Brain pericyte (primary cell): ENCODE measurements around the gene MINDY3.
A peak's percentile ranks its signal among the peaks of the same experiment; 100 is the strongest.
"Not testable (repeated sequence)": the region's sequence is repeated elsewhere in the genome, so short reads cannot be mapped to it uniquely, and the experiment has no call there.

Experiments
- DNase-seq: peaks from one replicate; pipeline ENCODE4 v3.0.0-alpha.2; 2012; ENCODE audit warnings: low read depth, low spot score

The MINDY3 gene

DNA sequence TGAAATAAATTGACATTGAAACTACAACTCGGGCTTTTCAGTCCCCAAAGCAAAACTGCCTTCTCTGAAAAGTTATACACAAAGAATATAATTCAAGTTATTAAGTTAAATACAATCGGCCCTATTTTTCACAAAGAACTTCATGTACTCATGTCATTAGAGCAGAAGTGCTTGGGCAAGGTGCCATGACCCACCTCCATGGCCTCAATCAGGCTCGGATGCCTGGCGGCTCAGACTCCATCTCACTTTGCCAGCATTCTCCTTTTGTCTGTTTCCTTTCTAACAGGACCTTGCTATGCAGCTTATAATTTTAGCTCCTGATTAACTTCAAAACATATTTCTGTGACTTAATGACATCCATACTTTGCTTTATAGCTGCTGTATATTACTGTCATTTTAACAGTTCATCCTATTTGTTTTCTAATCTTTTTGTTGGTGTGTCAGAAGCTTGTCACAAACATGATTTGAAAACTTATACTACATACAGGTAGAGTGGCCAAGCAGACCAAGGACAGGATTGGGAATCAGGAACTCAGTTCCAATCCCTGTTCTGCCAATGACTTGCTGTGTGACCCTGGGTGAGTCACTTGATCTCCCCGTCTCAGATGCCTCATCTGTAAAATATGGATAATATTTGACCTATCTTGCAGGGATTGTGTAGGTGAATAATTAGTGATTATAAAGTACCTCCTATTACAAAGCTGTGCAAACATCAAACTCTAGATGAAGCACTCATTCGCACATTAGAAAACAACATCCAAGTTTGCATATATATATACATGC is 79.8 kb downstream of the MINDY3 start:
- DNase-seq = no peak

DNA sequence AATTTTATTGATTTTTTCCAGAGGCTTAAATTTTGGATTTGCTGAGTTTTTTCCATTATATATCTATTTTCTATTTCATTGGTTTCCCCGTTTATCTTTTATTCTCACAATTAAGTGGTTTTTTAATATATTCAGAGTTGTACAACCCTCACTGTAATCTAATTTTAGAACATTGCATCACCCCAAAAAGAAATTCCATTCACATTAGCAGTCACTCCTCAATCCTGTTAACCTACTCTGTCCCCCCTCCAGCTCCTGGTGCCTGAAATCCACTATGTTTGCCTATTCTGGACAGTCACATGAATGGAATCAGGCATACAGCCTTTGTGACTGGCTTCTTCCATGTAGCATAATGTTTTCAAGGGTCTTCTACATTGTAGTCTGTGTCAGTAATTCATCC is 84.8 kb downstream of the MINDY3 start:
- DNase-seq = no peak

DNA sequence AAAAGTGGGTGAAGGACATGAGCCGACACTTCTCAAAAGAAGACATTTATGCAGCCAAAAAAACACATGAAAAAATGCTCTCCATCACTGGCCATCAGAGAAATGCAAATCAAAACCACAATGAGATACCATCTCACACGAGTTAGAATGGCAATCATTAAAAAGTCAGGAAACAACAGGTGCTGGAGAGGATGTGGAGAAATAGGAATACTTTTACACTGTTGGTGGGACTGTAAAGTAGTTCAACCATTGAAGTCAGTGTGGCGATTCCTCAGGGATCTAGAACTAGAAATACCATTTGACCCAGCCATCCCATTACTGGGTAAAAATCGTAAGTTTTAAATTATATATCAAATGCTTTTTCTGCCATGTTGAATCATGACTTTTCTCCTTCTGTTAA is 85.8 kb downstream of the MINDY3 start:
- DNase-seq = not testable (repeated sequence)

DNA sequence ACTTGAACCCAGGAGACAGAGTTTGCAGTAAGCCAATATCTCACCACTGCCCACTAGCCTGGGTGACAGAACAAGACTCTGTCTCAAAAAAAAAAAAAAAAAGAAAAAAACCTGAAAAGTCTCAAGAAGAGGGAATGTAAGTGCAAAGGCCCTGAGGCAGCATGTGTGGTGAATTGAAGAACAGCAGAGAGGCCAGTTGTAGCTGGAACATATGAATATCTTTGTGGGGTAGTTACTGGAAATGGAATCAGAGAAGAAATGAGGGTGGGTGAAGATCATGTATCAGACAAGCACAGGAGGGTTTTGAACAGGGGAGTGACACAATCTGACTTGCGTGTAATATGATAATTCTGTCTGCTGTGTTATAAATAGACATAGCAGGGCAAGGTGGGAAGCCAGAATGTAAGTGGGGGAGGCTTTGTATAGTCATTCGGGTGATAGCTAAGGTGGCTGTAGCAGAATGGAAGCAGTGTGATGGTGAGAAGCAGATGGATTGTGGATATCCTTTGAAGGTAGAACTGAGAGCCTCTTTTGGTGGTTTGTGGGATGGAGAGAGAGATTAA is 95.3 kb downstream of the MINDY3 start:
- no peak for DNase-seq

DNA sequence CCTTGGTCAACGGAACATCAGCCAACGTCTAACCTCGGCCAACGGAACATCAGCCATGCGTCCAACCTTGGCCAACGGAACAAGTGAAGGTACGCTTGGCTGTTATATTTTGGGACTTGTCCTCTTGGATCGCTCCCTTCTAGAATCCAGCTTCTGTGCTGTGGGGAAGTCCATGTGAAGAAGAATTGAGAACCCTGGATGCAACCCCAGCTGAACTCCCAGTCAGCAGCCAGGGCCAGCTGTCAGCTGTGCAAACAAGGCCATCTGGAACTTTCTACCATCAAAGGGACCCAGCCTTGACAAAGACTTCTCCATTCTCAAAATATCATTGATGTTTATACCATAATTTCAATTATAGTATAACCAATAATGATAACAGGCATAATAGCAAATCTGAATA is 97.3 kb downstream of the MINDY3 start:
- no peak for DNase-seq

DNA sequence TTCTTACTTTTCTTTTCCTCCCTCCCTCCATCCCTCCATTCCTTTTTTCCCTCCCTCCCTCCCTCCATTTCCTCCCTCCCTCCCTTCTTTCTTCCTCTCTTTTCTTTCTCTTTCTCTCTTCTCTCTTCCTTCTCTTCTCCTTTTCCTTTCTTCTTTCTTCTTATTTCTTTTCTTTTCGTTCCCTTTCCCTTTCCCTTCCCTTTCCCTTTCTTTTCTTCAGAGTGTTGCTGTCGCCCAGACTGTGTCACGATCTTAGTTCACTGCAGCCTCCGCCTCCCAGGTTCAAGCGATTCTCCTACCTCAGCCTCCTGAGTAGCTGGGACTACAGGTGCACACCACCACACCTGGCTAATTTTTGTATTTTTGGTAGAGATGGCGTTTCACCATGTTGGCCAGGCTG is 98.1 kb downstream of the MINDY3 start:
- not testable (repeated sequence) for DNase-seq

DNA sequence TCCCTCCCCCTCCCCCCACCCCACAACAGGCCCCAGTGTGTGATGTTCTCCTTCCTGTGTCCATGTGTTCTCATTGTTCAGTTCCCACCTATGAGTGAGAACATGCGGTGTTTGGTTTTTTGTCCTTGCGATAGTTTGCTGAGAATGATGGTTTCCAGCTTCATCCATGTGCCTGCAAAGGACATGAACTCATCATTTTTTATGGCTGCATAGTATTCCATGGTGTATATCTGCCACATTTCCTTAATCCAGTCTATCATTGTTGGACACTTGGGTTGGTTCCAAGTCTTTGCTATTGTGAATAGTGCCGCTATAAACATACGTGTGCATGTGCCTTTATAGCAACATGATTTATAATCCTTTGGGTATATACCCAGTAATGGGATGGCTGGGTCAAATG is 99.1 kb downstream of the MINDY3 start:
- DNase-seq = not testable (repeated sequence)

DNA sequence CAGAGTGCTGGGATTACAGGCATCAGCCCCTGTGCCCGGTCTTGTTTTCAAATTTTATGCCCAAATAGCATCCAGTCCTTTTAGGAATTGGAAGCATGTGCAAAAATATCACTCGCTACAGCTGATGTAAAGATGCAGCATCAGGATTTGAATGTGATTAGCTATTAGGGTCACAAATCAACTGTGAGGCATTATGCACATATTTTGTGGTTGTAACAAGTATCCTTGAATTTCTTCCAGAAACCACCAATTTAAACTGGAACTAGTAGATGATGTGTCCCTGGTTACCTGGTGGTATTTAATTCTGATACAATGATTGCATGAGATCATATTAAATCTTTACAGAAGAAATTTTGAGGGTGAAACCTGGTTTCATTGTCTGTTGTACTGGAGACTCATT is 99.6 kb downstream of the MINDY3 start:
- DNase-seq = no peak

DNA sequence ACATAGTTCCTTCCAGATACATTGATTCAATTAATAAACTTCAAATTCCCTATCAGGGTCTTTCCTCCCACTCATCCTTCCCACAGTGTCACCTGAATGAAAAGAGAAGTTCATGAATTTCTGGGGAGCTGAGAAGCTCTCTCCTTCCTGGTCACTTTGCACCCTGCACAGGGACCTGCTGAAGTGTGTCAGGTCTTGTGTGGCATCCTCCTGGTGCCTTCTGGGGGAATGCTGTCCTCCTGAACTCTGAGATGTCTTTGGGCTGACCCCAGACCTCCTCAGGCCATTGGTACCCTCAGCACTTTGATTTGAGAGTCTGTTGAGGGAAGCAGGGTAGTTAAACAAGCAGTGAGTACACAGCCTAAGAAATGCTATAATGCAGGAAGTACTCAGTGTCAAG is 101.0 kb downstream of the MINDY3 start:
- no peak for DNase-seq

DNA sequence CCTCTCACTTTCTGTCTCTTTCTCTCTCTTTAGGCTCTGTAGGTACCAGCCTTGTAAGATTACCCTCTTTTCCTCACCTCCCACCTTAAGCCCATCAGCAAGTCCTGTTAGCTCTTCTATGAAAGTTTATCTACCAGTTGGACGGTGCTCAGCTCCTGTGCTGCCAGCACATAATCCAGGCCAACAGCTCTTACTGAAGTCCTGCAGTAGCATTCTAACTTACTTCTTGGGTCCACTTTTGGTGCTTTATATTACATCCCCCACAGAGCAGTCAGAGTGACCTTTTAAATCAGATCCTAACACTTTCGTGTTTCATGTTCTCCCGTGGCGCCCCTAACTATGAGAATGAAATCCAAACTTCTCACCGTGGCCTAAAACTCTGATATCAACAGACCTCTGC is 101.7 kb downstream of the MINDY3 start:
- DNase-seq = no peak

DNA sequence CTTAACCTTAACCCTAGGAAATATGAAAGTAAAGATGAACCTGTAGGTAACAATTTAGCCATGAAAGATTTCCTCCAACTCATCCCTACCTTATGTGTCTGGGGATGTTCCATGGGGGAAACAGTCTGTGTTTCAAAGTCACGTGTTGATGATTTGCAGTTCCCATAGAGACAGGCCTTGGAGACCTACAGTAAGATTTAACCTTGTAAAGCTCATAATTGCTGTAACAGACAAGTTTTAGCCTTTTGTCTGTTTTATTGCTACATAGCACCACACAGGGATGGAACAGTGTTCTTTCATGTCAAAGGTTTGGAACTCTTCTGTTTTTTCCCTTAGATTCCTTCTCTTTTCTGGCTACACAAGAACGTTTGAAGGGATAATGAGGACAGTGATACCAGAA is 105.4 kb downstream of the MINDY3 start:
- no peak for DNase-seq

DNA sequence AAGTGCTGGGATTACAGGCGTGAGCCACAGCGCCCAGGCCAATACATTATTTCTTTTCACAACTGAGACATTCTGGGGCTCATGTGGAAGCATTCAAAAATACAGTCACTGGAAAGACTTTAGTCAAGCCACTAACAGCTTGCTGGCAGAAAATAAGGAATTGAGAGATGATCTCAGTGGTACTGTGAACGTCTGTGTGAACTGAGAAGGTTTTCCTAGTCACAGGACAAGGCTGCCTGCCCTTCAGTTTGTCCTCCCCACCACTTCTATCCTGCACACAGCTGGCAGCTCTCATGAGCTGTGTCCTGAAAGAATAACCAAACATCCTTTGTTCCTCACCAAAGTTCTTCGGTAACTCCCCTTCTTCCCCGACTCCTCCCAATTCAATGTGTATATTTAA is 109.3 kb downstream of the MINDY3 start:
- no peak for DNase-seq

DNA sequence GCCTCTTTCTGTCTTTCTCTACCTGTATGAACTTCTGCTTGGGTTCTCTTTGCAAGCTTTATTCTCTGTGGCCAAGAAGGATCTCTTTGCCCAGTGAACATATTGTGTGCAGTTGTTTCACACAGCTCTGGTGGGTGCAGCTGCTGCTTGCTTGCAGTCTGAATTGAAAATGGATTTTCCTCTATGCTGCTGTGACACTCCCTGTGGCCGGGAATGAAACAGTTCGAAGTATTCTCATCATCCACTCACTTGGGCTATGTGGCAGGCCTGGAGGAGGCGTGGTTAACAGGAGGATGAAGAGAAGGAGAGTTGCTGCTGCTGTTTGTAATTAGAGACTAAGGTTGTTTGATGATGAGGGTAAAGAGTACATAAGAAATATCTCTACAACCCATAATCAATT is 112.2 kb downstream of the MINDY3 start:
- no peak for DNase-seq

DNA sequence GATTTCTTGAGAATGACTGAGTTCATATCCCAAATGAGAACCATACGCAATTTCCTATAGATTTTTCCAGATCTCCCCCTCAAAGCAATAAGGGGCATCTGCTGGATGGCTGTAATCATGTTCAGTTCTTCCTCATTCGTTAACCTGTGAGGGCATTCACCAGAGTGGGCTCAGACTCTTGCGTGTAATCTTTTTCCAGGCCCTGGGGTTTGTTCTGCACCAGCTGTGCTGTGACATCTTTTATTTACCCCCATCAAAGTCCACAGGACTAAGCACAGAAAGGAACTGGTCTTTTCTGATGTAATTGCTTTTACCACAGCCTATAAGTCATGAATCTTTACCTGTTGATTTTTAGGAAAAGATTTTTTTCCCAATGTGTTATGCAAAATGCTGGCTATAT is 112.7 kb downstream of the MINDY3 start:
- DNase-seq = no peak

DNA sequence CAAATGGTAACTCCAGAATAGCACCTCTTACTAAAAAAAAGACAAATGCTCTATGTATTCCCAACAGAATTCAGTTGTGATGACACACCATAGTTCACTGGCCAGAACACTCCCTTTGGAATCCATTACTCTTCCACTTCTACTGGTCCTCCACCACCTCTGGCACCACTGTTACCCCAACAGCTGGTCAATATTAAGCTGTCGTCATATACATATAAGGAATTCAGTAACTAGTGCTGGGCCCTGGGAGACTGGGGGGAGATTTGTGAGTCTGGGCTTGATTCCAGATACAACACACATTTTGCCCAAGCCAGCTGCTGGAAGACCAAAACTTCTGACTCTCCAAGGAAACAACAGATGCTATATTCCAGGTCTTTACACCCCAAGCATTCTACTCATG is 114.6 kb downstream of the MINDY3 start:
- peak; percentile 20 for DNase-seq

DNA sequence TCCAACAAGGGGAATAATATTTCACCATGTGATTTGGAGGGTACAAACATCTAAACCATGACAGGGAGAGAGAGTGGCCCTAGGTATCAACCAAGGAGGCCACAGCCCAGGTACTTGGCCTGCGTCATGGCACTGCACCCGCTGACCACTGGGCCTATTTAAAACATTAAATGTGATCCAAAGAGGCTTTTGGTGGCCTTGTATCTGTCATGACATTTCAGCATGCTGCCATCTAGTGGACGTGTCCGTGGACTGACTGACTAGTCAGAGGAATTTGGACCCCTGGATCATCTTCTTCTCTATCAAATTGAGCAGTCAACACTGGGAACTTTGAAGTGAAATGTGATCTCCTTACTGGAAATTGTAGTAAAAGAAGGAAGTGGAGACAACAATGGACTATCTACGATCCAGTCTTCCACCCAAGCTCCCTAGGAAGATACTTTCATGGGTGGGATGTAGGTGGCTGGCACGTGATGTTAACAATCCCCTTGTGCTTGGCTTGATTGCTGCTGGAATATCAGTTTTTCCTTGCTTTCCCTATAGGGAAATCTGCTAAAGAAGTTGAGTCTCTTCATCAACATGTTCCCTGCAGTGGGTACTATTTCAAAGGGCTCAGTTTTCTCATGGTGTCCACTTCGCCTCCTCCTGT is 116.0 kb downstream of the MINDY3 start:
- DNase-seq = no peak

DNA sequence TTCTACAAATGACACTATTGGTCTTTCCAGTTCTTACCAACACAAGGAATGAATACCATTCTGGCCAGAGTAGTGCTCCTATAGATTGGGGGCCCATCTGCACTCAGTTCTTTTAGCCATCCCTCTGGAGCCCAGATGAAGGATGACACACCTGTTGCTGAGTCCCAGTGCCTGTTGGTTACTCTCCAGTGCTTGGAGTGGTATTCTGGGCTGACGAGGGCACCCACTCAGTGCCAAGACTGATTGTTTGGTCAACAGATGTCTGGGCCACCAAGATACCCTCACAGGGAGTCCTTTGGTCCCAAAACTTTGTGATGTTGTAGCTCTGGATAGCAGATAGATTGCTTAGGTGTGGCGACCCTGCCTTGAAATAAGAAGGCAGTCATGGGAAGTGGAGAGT is 116.9 kb downstream of the MINDY3 start:
- no peak for DNase-seq

DNA sequence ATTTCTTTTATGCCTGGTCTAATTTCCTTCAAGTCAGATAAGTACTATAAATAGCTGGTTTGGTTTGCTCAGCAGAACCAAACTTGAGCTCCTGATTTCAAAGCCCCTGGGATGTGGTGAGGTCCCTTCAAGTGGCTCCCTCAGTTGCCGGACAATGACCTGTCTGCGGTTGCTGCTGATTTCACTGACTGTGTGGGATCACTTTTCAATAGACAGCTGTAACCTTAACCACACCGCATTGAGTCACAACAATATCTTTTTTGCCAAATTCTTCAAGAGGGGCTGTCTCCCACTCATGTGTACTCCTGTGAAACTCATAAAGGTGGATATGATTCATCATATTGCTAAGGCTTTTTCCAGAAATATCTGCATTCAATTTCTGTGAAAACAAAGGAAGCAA is 117.5 kb downstream of the MINDY3 start:
- DNase-seq = no peak

DNA sequence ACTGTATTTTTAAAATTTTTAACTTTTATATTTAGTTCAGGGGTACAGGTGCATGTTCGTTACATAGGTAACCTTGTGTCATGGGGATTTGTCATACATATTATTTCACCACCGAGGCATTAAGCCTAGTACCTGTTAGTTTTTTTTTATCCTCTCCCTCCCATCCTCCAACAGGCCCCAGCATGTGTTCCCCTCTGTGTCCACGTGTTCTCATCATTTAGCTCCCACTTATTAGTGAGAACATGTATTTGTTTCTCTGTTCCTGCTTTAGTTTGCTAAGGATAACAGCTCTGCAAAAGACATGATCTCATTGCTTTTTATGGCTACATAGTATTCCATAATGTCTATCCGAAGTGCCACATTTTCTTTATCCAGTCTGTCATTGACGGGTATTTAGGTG is 118.2 kb downstream of the MINDY3 start:
- DNase-seq = no peak

DNA sequence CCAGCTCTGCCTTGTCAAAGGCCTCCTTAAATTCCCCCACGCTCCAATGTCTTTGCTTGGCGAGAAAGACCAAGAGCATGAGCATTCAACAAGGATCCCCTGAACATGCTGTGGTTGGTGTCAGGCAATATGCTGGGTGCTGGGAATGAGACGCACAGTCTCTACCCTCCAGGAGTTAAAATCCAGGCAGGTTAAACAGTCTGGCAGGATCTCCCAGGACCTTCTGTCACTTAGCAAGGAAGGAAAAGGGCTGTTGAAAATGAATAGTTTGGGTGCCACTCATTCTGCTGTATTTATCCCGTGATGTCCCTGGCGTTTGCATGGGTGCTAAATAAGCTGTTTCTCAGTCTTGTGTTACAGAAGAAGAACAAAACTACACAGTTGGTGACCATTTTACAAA is 118.7 kb downstream of the MINDY3 start:
- no peak for DNase-seq

DNA sequence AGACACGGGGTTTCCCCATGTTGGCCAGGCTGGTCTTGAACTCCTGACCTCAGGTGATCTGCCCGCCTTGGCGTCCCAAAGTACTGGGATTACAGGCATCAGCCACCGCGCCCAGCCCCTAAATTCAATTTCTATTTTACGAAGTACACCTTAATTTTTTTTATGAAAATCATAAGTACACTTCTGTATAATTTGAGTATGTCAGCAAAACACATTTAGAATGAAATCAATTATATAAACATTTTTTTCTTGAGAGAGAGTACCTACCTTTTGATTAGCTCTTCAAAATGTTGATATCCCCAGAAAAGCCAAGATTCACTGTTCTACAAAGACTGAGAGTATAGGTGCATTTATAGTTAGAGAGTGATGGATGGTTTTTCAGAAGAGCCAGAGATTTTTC is 120.0 kb downstream of the MINDY3 start:
- no peak for DNase-seq

DNA sequence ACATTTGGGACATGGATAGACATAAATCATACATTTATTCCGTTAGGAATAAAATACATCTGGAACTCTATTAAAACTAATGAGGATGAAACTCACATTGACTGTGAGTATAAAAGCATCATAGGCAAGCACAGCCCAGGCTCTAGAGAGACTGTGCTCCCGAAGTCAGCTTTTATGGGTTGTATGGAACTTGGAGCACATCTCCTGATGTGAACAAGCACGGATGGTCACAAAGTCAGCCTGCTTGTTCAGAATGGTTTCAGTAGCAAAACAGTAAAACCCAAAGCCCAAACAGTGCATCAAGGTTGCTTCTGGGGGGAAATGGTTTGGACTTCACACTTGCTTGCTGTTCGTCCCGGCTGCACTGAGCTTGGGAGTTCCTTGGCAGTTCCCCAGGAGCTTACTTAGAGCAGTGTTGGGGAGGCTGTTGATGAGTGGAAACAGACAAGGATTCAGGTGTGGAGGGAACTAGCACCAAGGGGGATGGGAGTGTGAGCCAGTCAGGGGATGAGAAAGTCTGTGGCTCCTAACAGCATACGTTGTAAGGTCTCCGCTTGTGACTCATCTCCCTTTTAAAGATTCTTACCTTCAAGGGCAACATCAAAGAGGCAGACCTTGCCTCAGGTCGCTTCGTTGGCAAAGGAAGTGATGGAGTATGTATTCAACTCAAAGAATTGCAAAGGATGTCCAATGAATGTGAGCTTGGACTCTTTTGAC is 120.9 kb downstream of the MINDY3 start:
- no peak for DNase-seq
